Globus pallidus (tissue), 1 donor: ENCODE measurements around the gene ABCA7.
A peak's percentile ranks its signal among the peaks of the same experiment; 100 is the strongest.

ENCODE experiments used
- DNase-seq: peaks from one replicate; pipeline ENCODE4 v3.0.0-alpha.2; 2015; ENCODE audit warnings: low spot score

ABCA7 gene

GRCh38 chr19:1040476-1041271, 767 bp downstream of the ABCA7 start:
- peak; percentile 87 for DNase-seq

- no peak for DNase-seq
Observed at GRCh38 chr19:1041272-1041834, 1.4 kb downstream of the ABCA7 start.

- no peak for DNase-seq
Observed at GRCh38 chr19:1041835-1042685, 2.2 kb downstream of the ABCA7 start.

GRCh38 chr19:1042689-1043511, 3.0 kb downstream of the ABCA7 start:
- DNase-seq = no peak

- DNase-seq = no peak
Observed at GRCh38 chr19:1045247-1045603, 5.3 kb downstream of the ABCA7 start.

- no peak for DNase-seq
Observed at GRCh38 chr19:1046117-1046626, 6.3 kb downstream of the ABCA7 start.

GRCh38 chr19:1046836-1047695, 7.2 kb downstream of the ABCA7 start:
- no peak for DNase-seq

GRCh38 chr19:1047696-1048147, 7.8 kb downstream of the ABCA7 start:
- no peak for DNase-seq

- no peak for DNase-seq
Observed at GRCh38 chr19:1049106-1049505, 9.2 kb downstream of the ABCA7 start.

GRCh38 chr19:1049800-1050199, 9.9 kb downstream of the ABCA7 start:
- no peak for DNase-seq

GRCh38 chr19:1050989-1051788, 11.3 kb downstream of the ABCA7 start:
- DNase-seq = no peak

- DNase-seq = no peak
Observed at GRCh38 chr19:1051791-1052190, 11.9 kb downstream of the ABCA7 start.

GRCh38 chr19:1052349-1052975, 12.6 kb downstream of the ABCA7 start:
- no peak for DNase-seq

GRCh38 chr19:1053176-1054101, 13.5 kb downstream of the ABCA7 start:
- no peak for DNase-seq

GRCh38 chr19:1054102-1055027, 14.5 kb downstream of the ABCA7 start:
- DNase-seq = no peak

GRCh38 chr19:1055028-1055425, 15.1 kb downstream of the ABCA7 start:
- DNase-seq = no peak
